DND-41 (cell line): Measurements from ENCODE around the gene UBE2V1.

Experiments
- CTCF ChIP-seq: IDR thresholded peaks from 2 replicates; pipeline ENCODE4 v1.5.1; 2012; ENCODE audit warnings: borderline replicate concordance, low read length, moderate library complexity, mild to moderate bottlenecking; ENCODE audit not compliant: poor library complexity, severe bottlenecking; ENCODE audit errors: extremely low read depth
- EZH2 ChIP-seq: IDR thresholded peaks from 3 replicates; pipeline ENCODE4 v1.6.1; 2012; ENCODE audit warnings: borderline replicate concordance, low read depth, mild to moderate bottlenecking, moderate library complexity, low read length, inconsistent platforms; ENCODE audit not compliant: severe bottlenecking

GRCh38 chr20:50073500-50073899 lies 39.5 kb downstream of the UBE2V1 start:
- TF ChIP-seq CTCF (no peak), EZH2 (no peak)
